GM12878 (cell line): ENCODE results near the gene GNAI2. TPM values are rescaled to one million over a fixed set of nuclear protein-coding genes. Genes with fewer than 3 reads are reported as not detected.
"Not testable (repeated sequence)": the region's sequence is repeated elsewhere in the genome, so short reads cannot be mapped to it uniquely, and the experiment has no call there.

Experiments
- ATAC-seq: fragments of 200-7000 bp; cut with Tn5 transposase; 3 replicates; pipeline ENCODE4 v1.9.1; 2020; ENCODE audit warnings: mild to moderate bottlenecking, moderate library complexity
- BruUV-seq: library from RNA; stranded (reverse); fragments of 400-500 nt; replicated peaks from 2 replicates; lab custom pipeline; 2021; lab: Mats Ljungman, UMichigan
- CTCF ChIA-PET: fragments of 300-600 bp; sonication (Branson Sonifier 250); formaldehyde crosslinking; extraction: SDS; loops from one replicate; lab custom pipeline; 2021; ENCODE audit warnings: inconsistent platforms; lab: Yijun Ruan, JAX
- POLR2A ChIA-PET: fragments of 350-600 bp; formaldehyde crosslinking; extraction: SDS; loops from one replicate; lab custom pipeline; 2021; ENCODE audit warnings: inconsistent platforms; lab: Charles Lee
- RAD21 ChIA-PET: fragments of 300-600 bp; sonication (Branson Sonifier 250); formaldehyde crosslinking; loops from one replicate; lab custom pipeline; 2023; ENCODE audit warnings: antibody characterized with exemption; ENCODE audit not compliant: unreplicated experiment; lab: Charles Lee
- SMC1A ChIA-PET: fragments of 300-600 bp; sonication (Branson Sonifier 250); formaldehyde crosslinking; loops from one replicate; lab custom pipeline; 2023; ENCODE audit not compliant: unreplicated experiment, uncharacterized antibody; lab: Charles Lee
- DNase-seq: peaks from one replicate; pipeline ENCODE4 v3.0.0-alpha.2; 2011; ENCODE audit warnings: low read depth, low spot score
- FAIRE-seq: peaks from 3 replicates; lab custom pipeline; 2011; peaks lifted over from hg19 to GRCh38; lab: Jason Lieb, UNC
- H2AFZ ChIP-seq: 2 replicates; pipeline ENCODE4 v1.6.0; 2011; ENCODE audit warnings: low read depth, low read length, control low read depth; ENCODE audit not compliant: control insufficient read depth
- H3K27ac ChIP-seq: 2 replicates; pipeline ENCODE4 v1.5.1; 2011; ENCODE audit warnings: control low read depth; ENCODE audit not compliant: control insufficient read depth, insufficient read depth
- H3K27me3 ChIP-seq, 2 experiments: replicated peaks in 1 of 2; 2 replicates each; pipeline versions ENCODE4 v1.6.0 to v1.6.1; 2011; ENCODE audit warnings: low read length in 1 of 2; ENCODE audit not compliant: control insufficient read depth in 2 of 2, insufficient read depth in 2 of 2
- H3K36me3 ChIP-seq, 2 experiments: 2 replicates each; pipeline ENCODE4 v1.5.1; 2011; ENCODE audit warnings: low read length in 1 of 2; ENCODE audit not compliant: control insufficient read depth in 2 of 2, insufficient read depth in 2 of 2
- H3K4me1 ChIP-seq: 2 replicates; pipeline ENCODE4 v1.6.1; 2011; ENCODE audit warnings: mild to moderate bottlenecking, low read length, moderate library complexity, mixed read lengths; ENCODE audit not compliant: control insufficient read depth, insufficient read depth
- H3K4me2 ChIP-seq: 2 replicates; pipeline ENCODE4 v1.6.0; 2011; ENCODE audit warnings: control low read depth; ENCODE audit not compliant: control insufficient read depth, insufficient read depth
- H3K4me3 ChIP-seq: fragments of 200-600 bp; sonication (generic); 2 replicates; pipeline ENCODE4 v1.5.1; 2016
- H3K79me2 ChIP-seq: 2 replicates; pipeline ENCODE4 v1.6.0; 2011; ENCODE audit warnings: low read length; ENCODE audit not compliant: control insufficient read depth, insufficient read depth
- H3K9ac ChIP-seq: 2 replicates; pipeline ENCODE4 v1.8.0; 2011; ENCODE audit warnings: low read length, control low read depth, mixed read lengths; ENCODE audit not compliant: control insufficient read depth, insufficient read depth
- H3K9me3 ChIP-seq: replicated peaks from 3 replicates; pipeline ENCODE4 v1.5.1; 2011; ENCODE audit warnings: mild to moderate bottlenecking, low read length; ENCODE audit not compliant: control insufficient read depth, insufficient read depth
- H4K20me1 ChIP-seq: 2 replicates; pipeline ENCODE4 v1.6.0; 2011; ENCODE audit not compliant: control insufficient read depth, insufficient read depth
- ATF7 ChIP-seq: fragments of 450-650 bp; IDR thresholded peaks from 2 replicates; pipeline ENCODE4 v1.6.1; 2016; ENCODE audit warnings: low read depth, mild to moderate bottlenecking
- MLLT1 ChIP-seq: fragments of 450-650 bp; IDR thresholded peaks from 2 replicates; pipeline ENCODE4 v1.6.1; 2016; ENCODE audit warnings: mild to moderate bottlenecking
- WGBS: methylation state at CpG from one replicate; pipeline ENCODE4 v1.1.6; 2016; ENCODE audit warnings: low lambda C conversion rate; ENCODE audit not compliant: insufficient replicate concordance, insufficient coverage; ENCODE audit errors: missing lambda C conversion rate; 5-methylcytosine and 5-hydroxymethylcytosine counted together
- in situ Hi-C: fragments of 300-500 bp; cut with MboI; formaldehyde crosslinking; loops from 9 replicates; pipeline ENCODE4 v1.14.3; 2018; ENCODE audit warnings: mixed read lengths
- intact Hi-C: fragments of 100-400 bp; cut with micrococcal nuclease; formaldehyde crosslinking; loops from one replicate; pipeline ENCODE4 v1.14.2; 2022; ENCODE audit not compliant: unreplicated experiment
- polyA plus RNA-seq, 11 experiments: library from polyadenylated mRNA; depleted of rRNA in 4 of 11; unstranded in 6 of 11; stranded (reverse) in 5 of 11; fragments of >200 nt; fragmentation: Nextera tagmentation in 4 of 11; fragmentation: Illumina TruSeq in 1 of 11; extraction: Ambion mirVana in 4 of 11; extraction: Trizol in 1 of 11; gene quantifications; 1 replicate in 1 of 11; 2 replicates in 10 of 11; pipeline versions ENCODE4 v1.2.1 to v1.2.3, GENCODE V29; 2011 to 2016; ENCODE audit warnings: inconsistent platforms in 2 of 11, missing spikeins in 2 of 11, low read depth in 1 of 11
- total RNA-seq, 4 experiments: library from RNA; depleted of rRNA in 3 of 4; stranded (reverse); fragments of >200 nt in 3 of 4; fragmentation: Illumina TruSeq in 1 of 4; extraction: Trizol in 1 of 4; gene quantifications; 2 replicates each; pipeline versions ENCODE4 v1.2.1 to v1.2.3, GENCODE V29; 2013 to 2021

GNAI2 gene
- total and polyA plus RNA-seq, 10 of the 15 experiments (the other 5 are each of a cell fraction or from before 2014, with no cell fraction given): 5.0 to 346 (median 237) TPM

- BruUV-seq, H3K9me3 ChIP-seq, intact Hi-C loops, H4K20me1 ChIP-seq, FAIRE-seq, H3K27me3 ChIP-seq, DNase-seq, H3K36me3 ChIP-seq, ATAC-seq, H3K79me2 ChIP-seq: not testable (repeated sequence)
- peaks cover 19% of the 10 kb centered on the region for H3K4me1 ChIP-seq
- WGBS: 61% methylated on average over 15 of the region's 15 CpGs
- peak overlapping the region; percentile 92 for H2AFZ ChIP-seq
- in situ Hi-C loops: loop anchor here (5.0 kb wide), 1 partner anchor 36 kb away; the partner anchor contains the start of gene GNAT1
- peak overlapping the region; percentile 85 for H3K4me3 ChIP-seq
- POLR2A ChIA-PET: interaction anchor here (0.7 to 3.7 kb wide), 8 partner anchors 9 to 1834 kb away, joined by 3 to 38 read pairs (median 6); partner anchors contain the start of gene GNAI2
- H3K4me2 ChIP-seq: peak overlapping the region; percentile 91
- peak overlapping the region; percentile 82 for H3K27ac ChIP-seq
- CTCF ChIA-PET: interaction anchor here (1.1 to 7.4 kb wide), 9 partner anchors 8 to 71 kb away, joined by 3 to 149 read pairs (median 27); partner anchors contain the start of genes GNAI2, GNAT1, HYAL3 and NAA80
- RAD21 ChIA-PET: interaction anchor here (0.6 to 6.8 kb wide), 10 partner anchors 9 to 1462 kb away, joined by 3 to 73 read pairs (median 12); partner anchors contain the start of gene GNAT1
- SMC1A ChIA-PET: interaction anchor here (0.8 to 5.1 kb wide), 7 partner anchors 11 to 71 kb away, joined by 3 to 51 read pairs (median 6); partner anchors contain the start of genes GNAT1, HYAL3 and NAA80
- TF ChIP-seq ATF7 (peak; percentile 71), MLLT1 (0 out of 2 replicates have a peak, but pooled peaks have one; percentile 16)
- H3K9ac ChIP-seq: peak overlapping the region; percentile 86
Observed at GRCh38 chr3:50228184-50228763, 7.7 kb upstream of the GNAI2 start.
